Measurements from ENCODE around the gene ADGRE1.

The ADGRE1 gene

DNA sequence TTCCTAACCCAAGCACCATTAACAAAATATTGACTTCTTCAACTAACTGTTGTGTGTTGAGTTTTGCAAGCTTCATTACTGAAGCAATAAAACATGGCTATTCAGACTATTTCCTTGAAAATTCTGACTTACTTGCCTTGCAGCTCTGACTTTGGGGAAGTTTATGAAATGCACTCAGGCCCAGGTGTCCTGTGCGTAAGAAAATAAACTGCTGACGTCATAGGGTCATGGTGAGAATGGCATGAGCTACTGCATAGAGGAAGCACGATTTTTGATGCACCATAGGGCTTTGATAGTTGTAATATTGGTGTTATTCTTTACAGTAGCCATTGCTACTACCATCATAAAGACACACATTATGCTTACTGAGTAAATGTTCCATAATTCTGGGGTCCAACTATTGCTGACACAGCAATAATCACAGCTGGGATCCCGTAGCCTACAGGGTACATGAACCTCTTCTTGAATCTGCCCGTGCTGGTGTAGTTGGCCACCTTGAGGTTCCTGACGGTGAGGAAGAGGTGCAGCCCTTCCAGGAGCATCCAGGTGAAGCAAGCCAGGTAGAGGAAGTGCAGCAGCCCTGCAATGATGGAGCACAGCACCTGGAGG lies 76.0 kb downstream of the ADGRE1 start:
- DNase-seq = no peak

- DNase-seq = no peak
Measured at GRCh38 chr19:6963937-6964336, 76.6 kb downstream of the ADGRE1 start.

DNA sequence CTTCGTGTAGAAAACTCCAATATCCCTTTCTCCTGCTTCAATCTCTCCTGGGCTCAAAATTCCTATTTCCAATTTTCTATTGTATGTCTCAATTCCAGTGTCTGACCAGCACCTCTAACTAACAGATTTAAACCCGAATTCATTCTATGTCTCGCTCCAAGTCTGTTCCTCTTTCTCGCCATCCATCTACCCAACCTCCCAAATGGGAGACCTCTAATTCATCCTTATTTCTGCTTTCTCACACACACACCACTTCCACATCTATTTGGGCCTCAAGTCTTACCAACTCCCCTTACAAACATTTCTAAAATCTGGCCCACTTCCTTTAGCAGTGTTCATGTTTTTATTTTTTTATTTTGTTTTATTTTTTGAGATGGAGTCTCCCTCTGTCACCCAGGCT lies 80.6 kb downstream of the ADGRE1 start:
- no peak for DNase-seq

- no peak for DNase-seq
Measured at GRCh38 chr19:6969490-6969889, 82.1 kb downstream of the ADGRE1 start.

DNA sequence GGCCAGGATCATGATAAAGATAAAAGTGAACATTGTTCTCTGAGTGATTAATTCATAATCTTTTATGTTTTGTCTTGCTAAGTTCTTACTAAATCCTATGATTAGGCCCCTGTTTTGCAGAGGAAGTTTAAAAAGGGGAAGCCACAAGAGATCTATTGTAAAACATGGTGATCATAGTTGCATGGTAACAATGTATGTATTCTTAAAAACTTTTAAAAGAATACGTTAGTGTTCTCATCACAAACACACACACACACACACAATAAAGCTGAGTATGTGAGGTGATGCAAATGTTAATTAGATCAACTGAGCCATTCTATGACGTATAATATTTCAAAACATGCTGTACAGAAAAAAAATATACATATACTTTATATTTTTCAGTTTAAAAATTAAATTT lies 82.6 kb downstream of the ADGRE1 start:
- no peak for DNase-seq

DNA sequence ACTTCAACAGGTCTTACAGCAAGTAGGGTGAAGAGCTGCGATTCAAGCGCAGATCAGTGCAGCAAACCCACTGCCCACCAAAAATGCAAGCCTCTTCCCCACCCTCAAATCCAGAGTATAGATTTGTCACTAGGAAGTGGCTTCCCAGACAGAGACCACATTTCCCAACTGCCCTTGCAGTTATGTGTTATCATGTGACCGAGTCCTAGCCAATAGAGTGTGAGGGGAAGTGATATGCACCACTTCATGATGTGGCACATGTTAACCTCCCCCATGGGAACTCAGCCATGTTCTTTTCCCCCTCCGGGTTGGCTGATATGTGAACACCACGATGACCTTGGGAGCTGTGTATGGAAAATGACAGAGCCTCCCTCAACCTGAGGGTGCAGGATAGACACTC lies 83.1 kb downstream of the ADGRE1 start:
- no peak for DNase-seq

- no peak for DNase-seq
Measured at GRCh38 chr19:6971366-6971765, 84.0 kb downstream of the ADGRE1 start.

DNA sequence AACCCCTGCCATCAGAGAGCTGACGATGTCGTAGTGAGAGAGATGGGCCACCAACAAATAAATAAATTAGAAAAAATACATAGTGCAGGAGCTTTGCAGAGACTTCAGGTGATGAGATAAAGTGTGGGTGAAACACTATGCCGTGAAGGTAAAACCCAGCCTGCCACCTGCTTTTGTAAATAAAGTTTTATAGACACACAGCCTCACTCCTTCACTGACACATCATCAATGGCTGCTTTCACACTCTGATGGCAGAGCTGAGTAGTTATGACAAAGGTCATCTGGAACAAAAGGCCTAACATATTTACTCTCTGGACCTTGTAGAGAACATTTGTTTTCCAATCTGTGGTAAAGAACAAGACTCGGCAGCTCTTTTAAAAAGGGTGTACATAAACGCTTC lies 88.8 kb downstream of the ADGRE1 start:
- no peak for DNase-seq

GRCh38 chr19:6979399-6979798 lies 92.0 kb downstream of the ADGRE1 start:
- DNase-seq = no peak

DNA sequence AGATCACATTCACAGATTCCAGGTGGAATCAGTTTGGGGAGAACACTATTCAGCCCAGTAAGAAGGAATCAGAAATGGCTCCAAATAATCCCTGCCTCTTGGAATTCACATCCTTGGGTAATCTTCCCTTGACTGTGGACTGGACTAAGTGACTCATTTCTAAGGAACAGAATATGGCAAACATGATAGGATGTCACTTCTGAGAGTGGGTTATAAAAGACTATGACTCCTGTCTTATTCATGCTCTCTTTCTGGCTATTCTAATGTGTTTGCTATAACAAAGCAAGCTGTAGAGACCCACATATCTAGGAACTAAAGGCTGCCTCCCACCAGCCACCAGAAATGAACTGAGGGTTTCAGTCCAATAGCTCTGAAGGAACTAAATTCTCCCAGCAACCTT lies 96.1 kb downstream of the ADGRE1 start:
- no peak for DNase-seq

GRCh38 chr19:6987850-6988249 lies 100.5 kb downstream of the ADGRE1 start:
- DNase-seq = no peak

GRCh38 chr19:6988257-6988656 lies 100.9 kb downstream of the ADGRE1 start:
- no peak for DNase-seq
